ENCODE results near the gene ZMAT3.

- no peak for TF ChIP-seq ZNF274 (IDR thresholded peaks at IDR 0.05; ENCODE audit: low read depth, low read length)
- no peak for TF ChIP-seq YY1 (IDR thresholded peaks at IDR 0.05; ENCODE audit: insufficient read depth, insufficient read length)
- no peak for TF ChIP-seq SUZ12 (IDR thresholded peaks at IDR 0.05; ENCODE audit: extremely low read depth, insufficient read depth, insufficient read length)
Measured at GRCh38 chr3:179081885-179082284, 10.3 kb upstream of the ZMAT3 start.

All from NT2/D1 (cell line).